GM18868 (cell line): ENCODE results near the gene HOMER3.

Experiments used
- ATAC-seq: cut with Tn5 transposase; IDR thresholded peaks from one replicate; pipeline ENCODE4 v1.9.1; 2021; ENCODE audit warnings: mild to moderate bottlenecking, moderate library complexity; ENCODE audit not compliant: unreplicated experiment

The HOMER3 gene

DNA sequence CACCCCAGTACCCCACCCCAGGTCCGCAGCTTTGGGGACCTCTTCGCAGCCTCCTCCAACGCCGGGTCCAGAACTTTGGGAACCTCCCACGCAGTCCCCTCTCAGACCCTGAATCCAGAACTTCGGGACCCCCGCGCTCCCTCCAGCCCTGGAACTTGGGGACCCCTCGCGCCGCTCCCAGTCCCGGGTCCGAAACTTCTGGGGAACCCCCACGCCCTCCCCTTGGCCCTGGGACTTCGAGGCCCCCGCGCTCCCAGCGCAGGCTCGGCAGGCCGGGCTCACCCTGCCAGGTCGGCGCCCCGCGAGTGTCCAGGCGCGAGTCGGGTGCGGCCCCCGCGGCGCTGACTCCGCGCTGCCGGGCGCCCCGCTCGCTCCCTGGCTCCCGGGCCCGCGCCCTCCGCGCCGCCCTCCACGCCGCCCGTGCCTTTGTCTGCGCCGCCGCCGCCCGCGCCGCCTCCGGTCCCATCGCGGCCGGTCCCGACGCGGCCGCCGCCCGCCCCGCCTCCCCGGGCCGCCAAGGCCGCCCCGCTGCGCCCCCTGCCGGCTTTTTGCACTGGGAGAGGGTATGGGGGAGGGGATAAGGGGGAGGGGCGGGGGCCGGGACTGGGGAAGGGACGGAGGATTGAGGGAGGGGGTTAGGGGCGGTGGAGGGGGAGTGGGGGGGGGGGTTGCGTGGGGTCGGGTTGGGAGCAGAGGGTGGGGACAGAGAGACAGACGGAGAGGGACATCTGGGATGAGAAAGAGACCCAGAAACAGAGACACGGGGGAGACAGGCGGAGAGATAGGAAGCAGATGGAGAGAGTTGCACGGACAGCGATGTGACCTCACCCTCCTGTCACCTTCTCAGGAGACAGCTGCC lies at the start of gene HOMER3:
HOMER3 (minus strand) TSS at position 449 of the 859 bp plus-strand sequence. CDS start 2,235 bp downstream, outside the sequence.
- no peak for ATAC-seq

DNA sequence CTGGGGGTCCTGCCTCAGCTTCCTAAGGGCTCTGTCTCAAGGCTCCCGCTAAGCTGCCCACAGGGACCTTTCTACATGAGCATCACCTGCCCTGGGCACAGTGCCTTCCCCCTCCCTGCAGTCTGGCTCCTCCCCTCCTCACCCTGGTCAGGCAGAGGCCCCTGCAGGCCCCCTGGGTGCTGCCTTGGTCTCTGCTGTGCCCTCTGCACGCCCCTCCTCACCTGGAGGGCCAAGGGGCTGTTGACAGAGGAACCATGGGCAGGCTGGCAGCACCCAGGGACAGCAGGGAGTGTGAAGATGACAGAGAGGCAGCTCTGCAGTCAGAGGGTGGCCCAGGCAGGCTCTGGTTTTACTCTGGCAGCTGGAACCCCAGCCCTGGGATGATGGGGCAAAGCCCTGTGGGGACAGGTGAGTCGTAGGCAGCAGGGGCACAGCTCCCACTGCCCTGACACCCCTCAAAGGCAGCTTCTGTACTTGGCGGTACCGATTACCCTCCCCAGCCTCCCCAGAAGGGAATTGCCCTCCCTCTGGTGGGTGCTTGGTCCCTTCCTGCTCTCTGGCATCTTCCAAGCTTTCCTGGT lies 49.2 kb upstream of the HOMER3 start:
- ATAC-seq: no peak

DNA sequence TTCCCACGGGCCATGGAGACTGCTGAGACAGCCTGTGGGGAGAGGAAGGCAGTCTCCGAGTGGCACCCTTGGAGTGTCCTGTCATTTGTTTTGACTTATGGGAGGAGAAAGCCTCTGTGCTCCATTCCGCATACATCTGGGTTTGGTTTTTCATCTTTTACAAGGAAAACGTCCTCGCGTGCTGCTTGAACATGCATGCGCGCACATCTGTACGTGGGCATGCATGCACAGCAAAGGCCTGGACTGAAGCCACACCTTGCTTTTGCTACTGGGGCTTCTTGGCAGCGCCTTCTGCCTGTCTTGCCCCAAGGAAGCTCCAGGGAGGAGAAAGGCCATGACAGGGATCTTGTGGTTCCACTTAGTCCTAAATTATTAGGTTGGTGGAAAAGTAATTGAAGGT lies 48.3 kb upstream of the HOMER3 start:
- no peak for ATAC-seq

DNA sequence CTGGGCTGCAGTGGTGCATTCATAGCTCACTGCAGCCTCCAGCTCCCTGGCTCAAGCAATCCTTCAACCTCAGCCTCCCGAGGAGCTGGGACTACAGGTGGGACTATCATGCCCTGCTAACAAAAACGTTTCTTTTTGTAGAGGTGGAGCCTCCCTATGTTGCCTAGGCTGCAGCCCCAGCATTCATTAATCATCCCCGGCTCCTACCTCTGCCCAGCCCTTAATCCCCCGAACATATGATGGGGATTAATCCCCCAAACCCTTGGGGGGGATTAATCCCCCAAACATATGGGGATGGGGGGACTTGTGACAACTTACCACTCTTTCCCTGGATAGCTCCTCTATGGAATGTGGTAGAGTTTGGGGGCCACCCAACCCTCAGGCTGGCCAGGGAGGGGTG lies 46.4 kb upstream of the HOMER3 start:
- ATAC-seq: no peak

DNA sequence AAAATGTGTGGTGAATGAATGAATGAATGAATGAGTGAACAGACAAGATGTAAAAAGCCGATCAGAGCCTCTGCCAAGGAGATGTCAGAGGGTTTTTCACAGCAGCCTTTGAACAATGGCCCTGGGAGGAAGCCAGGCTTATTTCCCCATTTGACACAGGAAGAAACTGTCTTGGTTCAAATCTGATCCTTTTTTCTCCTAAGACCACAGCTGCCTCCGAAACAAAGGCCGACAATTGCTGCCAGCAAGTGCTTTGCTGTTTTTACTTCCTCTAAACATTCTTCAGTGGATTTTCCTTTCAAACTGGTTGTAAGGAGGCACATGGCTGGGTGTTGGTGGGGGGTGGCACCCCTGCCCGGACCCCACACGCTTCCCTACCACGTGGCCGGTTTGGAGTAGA lies 44.2 kb upstream of the HOMER3 start:
- ATAC-seq: no peak

DNA sequence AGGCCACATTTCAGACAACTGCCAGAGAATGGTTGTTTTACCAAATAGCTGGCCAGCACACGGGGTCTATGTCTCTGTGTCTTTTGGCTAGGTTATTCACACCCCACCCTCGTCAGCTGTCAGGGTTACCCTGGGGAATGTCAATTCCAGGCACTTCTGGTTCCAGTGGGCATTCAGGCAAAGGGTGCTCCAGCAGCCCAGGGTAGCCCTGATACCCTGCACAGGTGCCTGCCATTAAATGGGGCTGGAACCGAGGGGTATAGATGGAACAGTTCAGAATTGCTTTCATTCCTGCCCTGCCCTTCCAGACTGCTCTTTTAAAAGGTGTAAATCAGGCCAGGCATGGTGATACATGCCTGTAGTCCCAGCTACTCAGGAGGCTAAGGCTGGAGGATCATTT lies 43.2 kb upstream of the HOMER3 start:
- ATAC-seq: no peak

DNA sequence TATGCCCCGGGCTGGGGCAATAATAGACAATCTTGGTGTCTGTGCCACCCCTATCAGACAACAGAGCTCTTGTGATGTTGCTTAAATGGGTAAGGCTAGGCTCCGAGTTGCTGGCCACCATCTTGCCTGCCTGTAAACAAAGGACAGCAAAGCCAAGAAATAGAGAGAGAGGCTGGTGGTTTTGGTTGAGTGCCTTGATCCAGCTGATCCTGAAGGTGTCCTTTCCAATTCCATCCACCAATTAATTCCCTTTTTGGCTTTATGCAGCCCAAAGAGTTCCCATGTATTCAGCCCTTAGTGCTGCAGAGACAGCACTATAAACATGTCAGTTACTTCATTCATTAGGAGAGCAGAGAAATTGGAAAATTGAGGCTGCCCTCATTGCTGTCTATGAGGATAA lies 41.7 kb upstream of the HOMER3 start:
- no peak for ATAC-seq

DNA sequence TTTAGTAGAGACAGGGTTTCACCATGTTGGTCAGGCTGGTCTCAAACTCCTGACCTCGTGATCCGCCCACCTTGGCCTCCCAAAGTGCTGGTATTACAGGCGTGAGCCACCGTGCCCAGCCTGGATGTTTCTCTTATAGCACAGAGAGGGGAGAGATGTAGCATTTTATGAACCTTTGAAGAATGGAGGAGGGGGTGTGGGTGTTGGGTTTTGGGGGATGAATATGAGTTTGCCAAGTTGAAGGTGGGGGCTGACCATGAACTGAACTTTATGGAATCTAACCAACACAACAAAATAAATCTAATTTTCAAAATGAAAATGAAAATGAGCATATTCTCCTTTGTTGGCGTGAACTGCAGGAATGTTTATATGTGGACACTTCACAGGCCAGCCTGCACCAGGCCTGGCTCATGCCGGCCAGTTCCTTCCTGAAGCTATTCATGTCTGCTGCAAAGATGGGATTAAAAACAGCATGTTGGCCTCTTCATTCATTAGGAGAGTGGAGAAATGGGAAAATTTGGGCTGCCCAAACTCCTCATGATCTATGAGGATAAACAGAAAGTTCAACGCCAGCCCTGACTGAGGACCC lies 39.5 kb upstream of the HOMER3 start:
- no peak for ATAC-seq

DNA sequence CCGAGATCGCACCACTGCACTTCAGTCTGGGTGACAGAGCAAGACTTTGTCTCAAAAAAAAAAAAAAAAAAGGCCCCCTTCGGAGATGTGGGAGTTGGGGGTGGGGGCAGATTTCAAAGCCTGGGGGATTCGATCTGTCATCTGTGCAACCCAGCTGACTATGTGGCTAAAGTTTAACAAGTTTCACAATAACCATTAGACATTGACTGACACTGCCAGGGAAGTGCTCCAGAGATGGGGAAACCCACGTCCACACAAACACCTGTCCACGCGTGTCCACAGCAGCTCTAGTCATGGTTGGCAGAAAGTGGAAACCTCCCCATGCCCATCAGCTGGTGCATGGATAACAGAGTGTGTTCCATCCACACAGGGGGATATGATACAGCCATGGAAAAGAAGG lies 37.6 kb upstream of the HOMER3 start:
- ATAC-seq: no peak

DNA sequence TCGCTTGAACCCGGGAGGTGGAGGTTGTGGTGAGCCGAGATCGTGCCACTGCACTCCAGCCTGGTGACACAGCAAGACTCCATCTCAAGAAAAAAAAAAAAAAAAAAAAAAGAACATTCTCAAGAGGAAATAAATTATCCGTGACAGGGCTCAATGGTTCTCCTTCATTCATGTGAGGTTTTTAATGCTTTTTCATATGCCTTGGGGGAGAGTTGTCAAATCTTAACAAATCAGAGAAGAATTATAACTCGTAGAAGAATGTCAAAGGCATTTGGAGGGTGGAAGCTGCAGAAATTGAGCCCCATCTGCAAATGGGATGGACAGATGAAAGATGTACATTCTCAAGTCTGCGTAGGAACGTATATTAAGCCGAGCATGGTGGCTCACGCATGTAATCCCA lies 34.9 kb upstream of the HOMER3 start:
- ATAC-seq: no peak

DNA sequence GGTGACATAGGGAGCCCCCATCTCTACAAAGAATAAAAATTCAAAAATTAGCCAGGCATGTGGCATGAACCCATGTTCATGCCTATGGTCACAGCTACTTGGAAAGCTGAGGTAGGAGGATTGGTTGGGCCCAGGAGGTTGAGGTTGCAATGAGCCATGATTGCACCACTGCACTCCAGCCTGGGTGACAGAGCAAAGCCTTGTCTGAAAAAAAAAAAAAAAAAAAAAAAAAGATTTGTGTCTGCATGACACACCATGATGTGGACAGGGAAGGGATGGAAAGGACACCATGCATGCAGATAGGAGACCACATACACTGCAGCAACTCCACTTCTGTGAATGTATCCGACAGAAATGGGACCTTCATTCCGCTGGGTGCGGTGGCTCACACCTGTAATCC lies 34.0 kb upstream of the HOMER3 start:
- no peak for ATAC-seq

DNA sequence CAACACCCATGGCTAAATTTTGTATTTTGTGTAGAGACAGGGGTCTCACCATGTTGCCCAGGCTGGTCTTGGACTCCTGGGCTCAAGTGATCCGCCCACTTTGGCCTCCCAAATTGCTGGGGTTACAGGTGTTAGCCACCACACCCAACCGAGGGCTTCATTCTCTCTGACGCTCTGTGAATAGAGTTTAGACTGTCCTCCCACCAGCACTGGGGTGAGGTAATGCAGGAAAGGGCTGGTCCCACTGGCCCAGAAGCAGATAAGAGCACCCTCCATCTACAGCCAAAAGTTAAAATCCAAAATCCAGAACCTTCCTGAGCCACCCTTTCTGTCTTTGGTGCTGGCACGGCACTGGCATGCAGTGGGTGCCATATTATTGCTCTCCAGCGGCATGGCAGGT lies 31.8 kb upstream of the HOMER3 start:
- ATAC-seq: no peak

DNA sequence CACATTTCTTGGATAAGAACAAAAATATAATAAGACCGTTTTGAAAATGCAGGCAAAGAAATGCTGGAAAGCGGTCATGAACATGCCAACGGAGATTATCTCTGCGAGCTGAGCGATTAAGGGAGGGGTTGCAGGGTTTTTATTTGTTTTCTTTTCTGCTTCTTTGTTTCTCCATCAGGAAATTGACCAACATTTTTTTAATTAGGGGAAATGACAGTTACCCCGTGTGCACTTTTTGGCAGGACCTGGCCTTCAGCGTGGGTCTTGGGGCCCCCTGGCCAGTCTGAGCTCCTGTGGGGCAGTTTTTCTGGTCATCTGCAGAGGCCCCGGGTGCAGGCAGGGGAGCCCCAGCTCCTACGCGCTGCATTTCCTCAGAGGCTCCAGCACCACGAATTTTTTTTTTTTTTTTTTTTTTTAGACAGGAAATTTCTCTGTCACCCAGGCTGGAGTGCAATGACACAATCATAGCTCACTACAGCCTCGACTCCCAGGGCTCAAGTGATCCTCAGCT lies 31.3 kb upstream of the HOMER3 start:
- ATAC-seq: no peak

DNA sequence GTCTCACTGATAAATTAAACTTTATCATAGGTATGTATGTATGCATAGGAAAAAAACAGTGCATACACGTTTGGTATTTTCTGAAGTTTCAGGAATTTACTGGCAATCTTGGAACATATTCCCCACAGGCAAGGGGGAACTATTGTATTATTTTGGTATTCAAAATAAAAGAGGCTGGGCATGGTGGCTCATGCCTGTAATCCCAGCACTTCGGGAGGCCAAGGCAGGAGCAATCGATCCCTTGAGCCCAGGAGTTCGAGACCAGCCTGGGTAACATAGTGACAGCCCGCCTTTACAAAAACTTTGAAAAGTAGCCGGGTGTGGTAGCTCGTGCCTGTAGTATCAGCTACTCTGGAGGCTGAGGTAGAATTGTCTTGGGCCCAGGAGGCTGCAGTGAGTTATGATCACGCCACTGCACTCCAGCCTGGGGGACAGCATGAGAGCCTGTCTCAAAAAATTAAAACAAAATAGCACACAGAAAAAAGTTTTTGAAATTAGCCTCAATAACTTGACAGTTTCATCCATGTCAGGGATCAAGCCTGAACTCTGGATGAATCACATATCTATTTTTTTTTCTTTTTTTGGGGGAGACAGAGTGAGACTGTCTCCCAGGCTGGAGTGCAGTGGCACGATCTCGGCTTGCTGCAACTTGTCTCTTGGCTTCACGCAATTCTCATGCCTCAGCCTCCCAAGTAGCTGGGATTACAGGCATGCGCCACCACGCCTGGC lies 29.1 kb upstream of the HOMER3 start:
- ATAC-seq: no peak

DNA sequence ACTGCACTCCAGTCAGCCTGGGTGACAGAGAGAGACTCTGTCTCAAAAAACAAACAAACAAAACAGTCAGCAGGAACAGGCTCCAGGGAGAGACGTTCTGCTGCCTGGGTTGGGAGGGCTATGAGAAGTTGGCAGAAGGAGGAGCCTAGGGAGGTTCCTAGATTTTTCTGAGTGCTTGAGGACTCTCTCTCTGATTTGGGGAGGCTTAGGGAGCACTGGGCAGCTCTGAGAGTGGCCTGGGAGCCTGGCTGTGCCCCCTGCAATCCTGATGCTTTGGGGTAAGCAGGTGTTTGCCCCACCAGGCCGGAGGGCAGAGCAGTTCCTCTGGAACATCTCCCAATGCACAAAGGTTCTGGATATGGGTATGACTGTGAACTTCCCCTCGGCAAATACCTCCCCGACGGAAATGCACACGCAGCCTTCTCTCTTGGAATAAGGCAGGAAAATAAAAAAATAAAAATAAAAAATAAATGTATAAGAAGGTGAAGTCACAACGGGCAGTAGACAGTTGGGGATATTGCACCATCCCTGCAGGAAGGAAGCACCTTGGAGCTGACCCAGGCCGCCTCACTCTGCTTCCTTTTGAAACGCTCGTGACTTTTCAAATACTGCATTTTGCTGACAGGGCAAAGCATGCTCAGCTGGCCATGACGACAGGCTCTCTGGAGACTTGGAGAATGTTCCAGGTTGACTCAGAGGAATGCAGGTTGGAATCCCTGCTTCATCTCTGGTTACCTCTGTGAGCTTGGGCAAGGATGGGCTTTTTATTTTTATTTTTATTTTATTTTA lies 26.5 kb upstream of the HOMER3 start:
- ATAC-seq: no peak

DNA sequence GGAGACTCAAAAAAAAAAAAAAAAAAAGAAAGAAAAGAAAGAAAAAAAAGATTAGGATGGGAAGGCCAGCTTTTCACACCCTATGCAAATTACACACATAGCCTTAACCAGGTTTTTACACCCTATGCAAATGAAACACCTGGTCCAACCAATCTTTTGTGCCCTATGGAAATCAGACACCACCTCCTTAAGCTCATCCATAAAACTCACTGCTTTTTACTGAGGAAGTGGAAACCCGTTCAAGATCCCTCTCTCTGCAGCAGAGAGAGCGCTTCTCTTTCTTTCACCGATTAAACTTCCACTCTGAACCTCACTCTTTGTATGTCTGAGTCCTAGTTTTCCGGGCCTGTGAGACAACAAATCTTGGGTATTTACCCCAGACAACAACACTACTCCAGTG lies 25.3 kb upstream of the HOMER3 start:
- ATAC-seq: no peak

DNA sequence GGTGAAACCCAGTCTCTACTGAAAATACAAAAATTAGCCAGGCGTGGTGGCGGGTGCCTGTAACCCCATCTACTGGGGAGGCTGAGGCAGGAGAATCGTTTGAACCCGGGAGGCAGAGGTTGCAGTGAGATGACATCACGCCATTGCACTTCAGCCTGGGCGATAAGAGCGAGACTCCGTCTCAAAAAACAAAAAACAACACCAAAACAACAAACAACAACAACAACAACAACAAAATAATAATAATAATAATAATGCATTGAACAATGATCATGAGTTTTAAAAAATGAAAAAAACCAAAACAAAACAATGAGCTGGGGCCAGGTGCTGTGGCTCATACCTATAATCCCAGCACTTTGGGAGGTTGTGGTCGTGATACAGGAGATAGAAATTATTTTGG lies 23.1 kb upstream of the HOMER3 start:
- no peak for ATAC-seq

DNA sequence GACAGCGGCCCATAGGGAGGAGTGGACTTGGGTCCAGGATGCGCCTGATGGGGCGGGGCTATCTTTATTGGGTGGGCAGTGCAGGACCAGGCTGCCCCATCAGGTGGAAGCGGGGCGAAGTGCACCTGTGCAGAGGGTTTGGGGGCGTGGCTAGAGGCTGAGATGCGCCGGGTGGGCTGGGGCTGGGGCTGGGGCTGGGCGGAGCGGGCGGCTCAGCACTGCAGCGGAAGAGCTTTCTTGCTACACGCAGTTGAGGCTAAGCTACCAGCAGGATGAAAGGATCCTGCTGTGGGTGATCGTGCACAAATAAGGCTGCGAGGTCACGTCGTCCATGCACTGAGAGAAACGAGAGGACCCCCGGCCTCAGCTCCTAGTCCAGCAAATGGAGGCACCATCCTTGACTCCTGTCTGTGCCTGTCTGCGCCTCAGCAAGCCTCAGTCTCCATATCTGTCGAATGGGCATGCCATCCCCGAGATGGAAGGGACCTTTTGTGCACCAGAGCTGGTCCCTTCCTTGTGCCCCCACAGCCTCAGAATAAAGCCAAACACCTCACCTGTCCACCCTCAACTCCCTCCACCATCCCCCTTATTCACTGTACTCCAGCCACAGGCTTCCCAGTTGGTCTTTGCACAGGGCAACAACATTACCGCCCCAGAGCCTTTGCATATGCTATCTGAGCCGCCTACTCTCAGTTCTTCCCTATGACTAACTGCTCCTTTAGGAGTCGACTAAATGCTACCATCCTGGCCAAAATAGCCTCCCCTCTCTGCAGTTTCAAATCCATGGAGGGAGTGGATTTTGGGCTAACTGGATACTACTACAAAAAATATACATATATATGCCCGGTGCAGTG lies 21.0 kb upstream of the HOMER3 start:
- ATAC-seq: no peak

DNA sequence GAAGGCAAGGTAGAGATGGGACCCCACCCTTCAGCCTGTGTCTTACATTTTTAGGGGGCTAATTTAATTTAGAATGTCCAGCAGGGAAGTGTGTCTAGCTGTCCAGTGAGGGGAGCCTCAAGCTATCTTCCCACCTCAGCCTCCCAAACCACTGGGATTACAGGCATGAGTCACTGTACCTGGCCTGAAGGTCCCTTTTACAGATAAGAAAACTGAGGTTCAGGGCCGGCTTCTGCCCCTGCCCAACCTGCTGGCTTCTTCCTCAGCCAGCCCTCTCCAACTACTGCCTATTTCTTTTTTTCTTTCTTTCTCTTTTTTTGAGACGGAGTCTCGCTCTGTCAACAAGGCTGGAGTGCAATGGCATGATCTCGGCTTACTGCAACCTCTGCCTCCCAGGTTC lies 19.4 kb upstream of the HOMER3 start:
- no peak for ATAC-seq

DNA sequence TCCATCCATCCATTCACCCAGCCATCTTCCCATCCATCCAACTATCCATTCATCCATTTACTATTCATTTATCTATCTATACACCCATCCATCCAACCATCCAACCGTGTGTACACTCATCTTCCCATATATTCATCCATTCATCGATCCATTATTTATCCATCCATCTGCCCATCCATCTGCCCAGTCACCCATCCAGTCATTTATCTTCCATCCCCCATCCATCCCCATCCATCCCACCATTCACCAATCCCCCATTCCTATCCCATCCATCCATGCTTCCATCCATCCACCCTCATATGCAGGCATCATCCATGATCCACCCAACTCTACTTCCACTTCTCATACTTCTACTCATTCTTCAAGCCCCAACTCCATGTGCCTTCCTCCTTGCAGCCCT lies 14.0 kb upstream of the HOMER3 start:
- ATAC-seq: no peak
